PC-9 (cell line): ENCODE data around the gene NMNAT3. TPM values are rescaled to one million over a fixed set of nuclear protein-coding genes. Genes with fewer than 3 reads are reported as not detected.

Source experiments
- BruUV-seq: library from RNA; stranded (reverse); fragments of 400-500 nt; replicated peaks from 2 replicates; lab custom pipeline; 2021; lab: Mats Ljungman, UMichigan
- CTCF ChIA-PET: fragments of 300-600 bp; sonication (Branson Sonifier 250); formaldehyde crosslinking; loops from one replicate; lab custom pipeline; 2022; ENCODE audit warnings: antibody characterized with exemption; lab: Charles Lee
- POLR2A ChIA-PET: fragments of 300-600 bp; sonication (Branson Sonifier 250); formaldehyde crosslinking; loops from one replicate; lab custom pipeline; 2022; ENCODE audit warnings: antibody characterized with exemption; ENCODE audit not compliant: unreplicated experiment; lab: Charles Lee
- DNase-seq, 2 experiments: peaks; one replicate each; pipeline versions ENCODE4 v3.0.0 to v3.0.0-alpha.2; 2015 to 2022; ENCODE audit warnings: mixed read lengths in 1 of 2
- H2AFZ ChIP-seq: fragments of 200-600 bp; sonication (generic); 2 replicates; pipeline ENCODE4 v1.8.1; 2017; ENCODE audit warnings: antibody characterized with exemption
- H3F3A ChIP-seq: fragments of 200-600 bp; sonication (generic); 2 replicates; pipeline ENCODE4 v1.8.1; 2017; ENCODE audit warnings: antibody characterized with exemption, mild to moderate bottlenecking, low read depth; ENCODE audit not compliant: insufficient read depth
- H3K27ac ChIP-seq: fragments of 200-600 bp; sonication (generic); 2 replicates; pipeline ENCODE4 v1.6.1; 2016; ENCODE audit warnings: mixed run types
- H3K27me3 ChIP-seq: fragments of 200-600 bp; sonication (generic); 2 replicates; pipeline ENCODE4 v1.6.1; 2016; ENCODE audit warnings: low read depth, mixed run types; ENCODE audit not compliant: insufficient read depth
- H3K36me3 ChIP-seq: fragments of 200-600 bp; sonication (generic); 2 replicates; pipeline ENCODE4 v1.6.1; 2016; ENCODE audit warnings: low read depth, mixed run types
- H3K4me1 ChIP-seq: fragments of 200-600 bp; sonication (generic); replicated peaks from 2 replicates; pipeline ENCODE4 v1.6.1; 2016; ENCODE audit warnings: mixed run types; ENCODE audit not compliant: insufficient read depth
- H3K4me2 ChIP-seq: fragments of 200-600 bp; sonication (generic); 2 replicates; pipeline ENCODE4 v1.6.1; 2017; ENCODE audit warnings: mixed run types
- H3K4me3 ChIP-seq: fragments of 200-600 bp; sonication (generic); 2 replicates; pipeline ENCODE4 v1.6.1; 2016; ENCODE audit warnings: mixed run types
- H3K79me2 ChIP-seq: fragments of 200-600 bp; sonication (generic); 2 replicates; pipeline ENCODE4 v1.6.1; 2017; ENCODE audit warnings: low read depth, mixed run types
- H3K9me2 ChIP-seq: fragments of 200-600 bp; sonication (generic); 2 replicates; pipeline ENCODE4 v1.8.1; 2017; ENCODE audit warnings: mild to moderate bottlenecking; ENCODE audit not compliant: insufficient read depth
- H3K9me3 ChIP-seq: fragments of 200-600 bp; sonication (generic); 2 replicates; pipeline ENCODE4 v1.8.1; 2016; ENCODE audit warnings: low read depth; ENCODE audit not compliant: insufficient read depth
- H4K20me1 ChIP-seq: fragments of 200-600 bp; sonication (generic); 2 replicates; pipeline ENCODE4 v1.8.1; 2017; ENCODE audit not compliant: insufficient read depth
- CTCF ChIP-seq: fragments of 200-600 bp; sonication (generic); conservative IDR thresholded peaks from 2 replicates; pipeline ENCODE4 v1.6.1; 2017; ENCODE audit warnings: mixed run types, antibody characterized with exemption, mild to moderate bottlenecking, moderate library complexity
- EZH2 ChIP-seq: fragments of 200-600 bp; sonication (generic); IDR thresholded peaks from 2 replicates; pipeline ENCODE4 v1.8.0; 2017; ENCODE audit warnings: antibody characterized with exemption, low read depth
- intact Hi-C: fragments of 100-400 bp; cut with micrococcal nuclease; formaldehyde crosslinking; loops from one replicate; pipeline ENCODE4 v1.10.0; 2022; ENCODE audit not compliant: unreplicated experiment
- total RNA-seq: library from RNA; stranded (reverse); gene quantifications from 2 replicates; pipeline ENCODE4 v1.2.3, GENCODE V29; 2021

Gene NMNAT3
- total RNA-seq, 1 experiment from 2014 or later: 1.6 TPM

DNA sequence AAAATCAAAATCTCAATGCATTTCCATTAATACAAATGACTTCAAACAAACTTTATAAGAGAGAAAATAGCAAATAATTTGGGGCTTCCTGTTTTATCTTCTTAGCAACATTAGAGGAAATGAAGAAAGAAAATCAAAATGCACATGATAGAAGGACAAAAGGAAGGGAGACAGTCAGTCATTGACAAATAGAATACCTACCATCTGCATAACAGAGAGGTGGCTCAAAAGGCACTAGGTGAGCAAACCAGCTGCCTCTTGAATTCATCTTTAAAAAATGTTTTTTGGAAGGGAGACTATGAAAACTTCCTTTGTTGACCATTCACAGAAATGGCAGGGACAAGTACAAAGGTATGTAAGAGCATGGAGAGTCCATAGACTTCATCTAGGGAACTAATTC is 9.4 kb downstream of the NMNAT3 start:
- no TSS peak for BruUV-seq
- Histone ChIP-seq H3K4me2 (no peak overlapping the region), H3K27me3 (no peaks in the 10 kb centered on the region), H3K4me3 (no peak overlapping the region), H3F3A (no peaks in the 10 kb centered on the region), H3K9me3 (no peaks in the 10 kb centered on the region), H4K20me1 (no peaks in the 10 kb centered on the region), H3K4me1 (no peaks in the 10 kb centered on the region), H3K27ac (no peak overlapping the region), H3K9me2 (no peaks in the 10 kb centered on the region; the same call in 1 of the 2 replicates), H3K36me3 (no peaks in the 10 kb centered on the region), H2AFZ (no peak overlapping the region), H3K79me2 (no peaks in the 10 kb centered on the region)
- TF ChIP-seq EZH2 (no peak), CTCF (no peak)
- DNase-seq: no peak
- intact Hi-C loops: no loop called here
- ChIA-PET CTCF (no interaction called here), POLR2A (no interaction called here)

GRCh38 chr3:139664958-139665357 is 12.8 kb downstream of the NMNAT3 start:
- Histone ChIP-seq H3K4me2 (no peak overlapping the region), H3K27me3 (no peaks in the 10 kb centered on the region), H3K36me3 (no peaks in the 10 kb centered on the region), H3K27ac (no peak overlapping the region), H2AFZ (no peak overlapping the region), H4K20me1 (no peaks in the 10 kb centered on the region), H3K9me2 (no peaks in the 10 kb centered on the region; the same call in 1 of the 2 replicates), H3K9me3 (no peaks in the 10 kb centered on the region), H3K4me1 (no peaks in the 10 kb centered on the region), H3K4me3 (no peak overlapping the region), H3K79me2 (no peaks in the 10 kb centered on the region), H3F3A (no peaks in the 10 kb centered on the region)
- TF ChIP-seq EZH2 (no peak), CTCF (no peak)
- DNase-seq: no peak
- no TSS peak for BruUV-seq
- ChIA-PET CTCF (no interaction called here), POLR2A (no interaction called here)
- intact Hi-C loops: no loop called here

DNA sequence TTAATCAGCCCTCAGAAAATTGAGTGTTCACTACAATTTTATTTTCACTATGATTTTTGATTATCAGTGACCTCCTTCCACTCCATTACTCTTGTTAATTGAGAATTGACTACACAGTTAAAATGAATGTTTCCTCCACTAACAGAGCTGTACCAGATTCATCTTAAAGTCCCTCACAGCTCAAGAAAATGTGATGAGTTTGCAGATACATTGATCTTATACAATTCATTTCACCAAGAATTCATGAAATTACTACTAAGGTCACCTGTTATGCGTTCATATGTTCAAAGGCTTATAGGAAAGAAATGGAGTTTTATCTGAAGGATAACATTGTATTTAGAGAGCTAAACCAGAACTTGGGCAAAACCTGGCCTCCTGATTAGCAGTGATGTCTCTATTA is 17.5 kb downstream of the NMNAT3 start:
- POLR2A ChIA-PET: no interaction called here

More for the DNA sequence above, 17.5 kb downstream of the NMNAT3 start:
- Histone ChIP-seq H3K27ac (no peak overlapping the region), H3K9me3 (no peaks in the 10 kb centered on the region), H3K4me2 (no peak overlapping the region), H3K79me2 (no peaks in the 10 kb centered on the region), H3K36me3 (no peaks in the 10 kb centered on the region), H3K4me3 (no peak overlapping the region), H4K20me1 (no peaks in the 10 kb centered on the region), H3K9me2 (no peaks in the 10 kb centered on the region), H3K27me3 (no peaks in the 10 kb centered on the region), H3K4me1 (no peaks in the 10 kb centered on the region), H2AFZ (no peak overlapping the region), H3F3A (peaks cover 5% of the 10 kb centered on the region; the same call in 1 of the 2 replicates)
- intact Hi-C loops: no loop called here
- no peak for DNase-seq
- TF ChIP-seq EZH2: no peak
- TF ChIP-seq CTCF: no peak
- CTCF ChIA-PET: no interaction called here
- BruUV-seq: no TSS peak
